Measurements from ENCODE around the gene PIP5K1A. TPM values are rescaled to one million over a fixed set of nuclear protein-coding genes. Genes with fewer than 3 reads are reported as not detected.

The PIP5K1A gene
- total and polyA plus RNA-seq, 7 donors = 10.8 to 46.8 (median 31.7) TPM

- WGBS, 3 donors = 73 to 79% (median 73%) methylated on average over 22 of the region's 22 CpGs
- intact Hi-C loops (cut with DNase I) = loop anchor here (5.0 kb wide), 1 partner anchor 132 kb away; no protein-coding TSS in a partner anchor
- no peaks in the 10 kb centered on the region for H3K9me3 ChIP-seq
- no peak for TF ChIP-seq CTCF (IDR thresholded peaks at IDR 0.05)
- H3K27me3 ChIP-seq (ENCODE audit: insufficient read depth in 3 of 3, low read length in 2 of 3) = no peaks in the 10 kb centered on the region
- peak overlapping the region; percentile 32 for H3K27ac ChIP-seq
- ATAC-seq (peak in 3 of 4 donors; percentile 24 to 73 (median 30)), DNase-seq (no peak)
- H3K4me1 ChIP-seq = no peaks in the 10 kb centered on the region
- no peak overlapping the region for H3K4me3 ChIP-seq
- H3K36me3 ChIP-seq (ENCODE audit: insufficient read depth in 1 of 2, low read depth in 1 of 2) = peaks cover 6 to 44% of the 10 kb centered on the region in 2 donors
Measured at GRCh38 chr1:151158751-151159251, 39.6 kb upstream of the PIP5K1A start.

GRCh38 chr1:151159373-151159772 lies 39.0 kb upstream of the PIP5K1A start:
- no peaks in the 10 kb centered on the region for H3K9me3 ChIP-seq
- H3K4me1 ChIP-seq = peaks cover 5% of the 10 kb centered on the region
- H3K4me3 ChIP-seq = no peak overlapping the region
- DNase-seq (no peak), ATAC-seq (no peak)
- peak overlapping the region; percentile 32 for H3K27ac ChIP-seq
- intact Hi-C loops (cut with DNase I) = loop anchor here (5.0 kb wide), 1 partner anchor 132 kb away; no protein-coding TSS in a partner anchor
- H3K27me3 ChIP-seq (ENCODE audit: insufficient read depth in 3 of 3, low read length in 2 of 3) = no peaks in the 10 kb centered on the region
- peaks cover 6 to 44% of the 10 kb centered on the region in 2 donors for H3K36me3 ChIP-seq (ENCODE audit: insufficient read depth in 1 of 2, low read depth in 1 of 2)
- no peak for TF ChIP-seq CTCF (IDR thresholded peaks at IDR 0.05)

DNA sequence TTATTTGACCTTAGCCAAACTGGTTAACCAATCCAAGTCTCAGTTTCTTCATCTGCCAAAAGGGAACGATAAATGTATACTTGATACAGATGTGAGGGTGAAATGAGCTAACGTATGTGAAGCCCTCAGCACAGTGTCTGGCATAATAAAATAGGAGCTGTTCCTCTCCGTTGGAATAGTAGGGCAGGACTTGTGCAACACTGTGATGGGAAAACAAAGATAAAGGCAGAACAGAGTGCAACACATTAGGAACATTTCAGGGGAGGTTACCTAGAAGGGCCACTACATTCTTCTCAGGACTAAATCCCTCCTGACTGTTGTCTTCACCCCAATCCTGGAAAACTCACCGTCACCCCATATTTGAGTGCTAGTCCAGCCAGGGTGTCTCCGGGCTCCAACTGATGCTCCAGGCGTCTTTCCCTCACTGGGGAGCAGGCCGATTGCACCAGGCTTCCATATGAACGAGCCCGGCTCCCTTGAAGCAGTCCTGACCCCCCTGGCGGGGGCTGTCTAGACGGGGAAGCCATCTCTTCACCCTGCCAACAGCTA lies 33.5 kb upstream of the PIP5K1A start:
- peak overlapping the region; percentile 92 for H3K27ac ChIP-seq
- WGBS, 3 donors = 11 to 18% (median 12%) methylated on average over 11 of the region's 11 CpGs
- H3K36me3 ChIP-seq (ENCODE audit: insufficient read depth in 1 of 2, low read depth in 1 of 2) = peaks cover 6 to 42% of the 10 kb centered on the region in 2 donors
- TF ChIP-seq CTCF (IDR thresholded peaks at IDR 0.05) = no peak
- H3K9me3 ChIP-seq = no peaks in the 10 kb centered on the region
- peak overlapping the region; percentile 80 for H3K4me3 ChIP-seq
- DNase-seq = no peak
- ATAC-seq = peak in 3 of 4 donors; percentile 12 to 30 (median 18)
- intact Hi-C loops (cut with DNase I) = no loop called here
- H3K27me3 ChIP-seq (ENCODE audit: insufficient read depth in 3 of 3, low read length in 2 of 3) = no peaks in the 10 kb centered on the region
- H3K4me1 ChIP-seq = peaks cover 37% of the 10 kb centered on the region

- intact Hi-C loops (cut with DNase I) = no loop called here
Measured at GRCh38 chr1:151165281-151165737, 33.0 kb upstream of the PIP5K1A start.

More at GRCh38 chr1:151165281-151165737, 33.0 kb upstream of the PIP5K1A start:
- peaks cover 42% of the 10 kb centered on the region for H3K4me1 ChIP-seq
- DNase-seq (peak; percentile 52 to 79), ATAC-seq (peak; percentile 11 to 29 (median 18))
- no peak for TF ChIP-seq CTCF (IDR thresholded peaks at IDR 0.05)
- H3K4me3 ChIP-seq = peak overlapping the region; percentile 80
- peak overlapping the region; percentile 92 for H3K27ac ChIP-seq
- no peaks in the 10 kb centered on the region for H3K9me3 ChIP-seq
- peaks cover 5 to 41% of the 10 kb centered on the region in 2 donors for H3K36me3 ChIP-seq (ENCODE audit: insufficient read depth in 1 of 2, low read depth in 1 of 2)
- H3K27me3 ChIP-seq (ENCODE audit: insufficient read depth in 3 of 3, low read length in 2 of 3) = no peaks in the 10 kb centered on the region
- WGBS, 3 donors = 2 to 3% (median 3%) methylated on average over 14 to 15 of the region's 15 CpGs
